IPS DF 19.7 (cell line): ENCODE measurements around the gene RPL29.
"Not testable (repeated sequence)": the region's sequence is repeated elsewhere in the genome, so short reads cannot be mapped to it uniquely, and the experiment has no call there.

ENCODE experiments used
- DNase-seq: peaks from one replicate; pipeline ENCODE4 v3.0.0-alpha.2; 2013; ENCODE audit warnings: low read depth, low spot score

RPL29 gene

GRCh38 chr3:52006017-52006819 is 10.5 kb upstream of the RPL29 start:
- DNase-seq = no peak

DNA sequence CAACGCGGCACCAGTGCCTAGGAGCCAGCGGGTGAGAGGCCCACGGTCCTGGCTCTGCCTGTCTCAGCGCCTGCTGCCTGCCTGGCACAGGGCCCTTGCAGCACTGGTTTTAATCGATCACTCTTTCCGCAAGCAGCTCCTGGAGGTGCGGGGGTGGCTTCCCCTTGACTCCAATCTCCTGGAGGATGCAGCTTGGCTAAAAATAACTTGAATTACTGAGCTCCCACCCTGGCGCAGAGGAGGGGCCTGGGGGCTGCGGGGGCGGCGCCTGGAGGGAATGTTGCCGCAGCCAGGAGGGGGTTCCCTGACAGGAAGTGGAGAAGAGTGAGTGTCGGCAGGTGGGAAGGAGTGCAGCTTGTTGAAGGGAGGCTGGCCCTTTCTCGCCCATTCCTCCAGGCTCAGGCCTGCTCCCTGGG is 9.9 kb upstream of the RPL29 start:
- DNase-seq = no peak

- DNase-seq = no peak
Measured at GRCh38 chr3:52004906-52005395, 9.3 kb upstream of the RPL29 start.

DNA sequence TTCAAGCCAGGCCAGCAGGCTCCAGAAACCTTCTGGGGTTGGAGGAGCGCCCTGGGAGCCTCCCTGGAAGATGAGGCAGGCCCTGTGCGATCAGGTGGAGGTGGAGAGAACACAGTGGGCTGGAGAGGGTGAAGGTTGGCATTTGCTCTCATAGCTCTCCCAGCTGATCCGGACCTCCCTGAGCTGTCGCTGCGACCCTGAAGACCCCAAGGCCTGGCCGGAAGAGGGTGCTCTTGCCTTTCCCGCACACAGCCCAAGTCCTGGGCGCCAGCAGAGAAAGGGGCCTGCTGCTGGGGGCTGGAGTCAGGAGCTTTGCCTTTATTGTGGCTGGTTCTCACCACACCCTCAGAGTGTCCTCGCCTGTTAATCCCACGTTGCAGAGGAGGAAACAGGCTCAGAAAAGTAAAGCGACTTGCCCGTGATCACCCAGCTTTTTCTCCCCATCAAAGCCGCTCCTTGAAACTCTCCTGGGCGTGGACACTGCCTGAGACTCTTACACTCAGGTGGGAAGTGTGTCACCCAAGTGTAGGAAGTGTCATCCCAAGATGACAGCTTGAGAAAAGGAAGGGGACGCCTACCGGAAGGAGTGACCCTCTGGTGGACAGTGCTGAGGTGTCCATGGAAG is 8.6 kb upstream of the RPL29 start:
- no peak for DNase-seq

DNA sequence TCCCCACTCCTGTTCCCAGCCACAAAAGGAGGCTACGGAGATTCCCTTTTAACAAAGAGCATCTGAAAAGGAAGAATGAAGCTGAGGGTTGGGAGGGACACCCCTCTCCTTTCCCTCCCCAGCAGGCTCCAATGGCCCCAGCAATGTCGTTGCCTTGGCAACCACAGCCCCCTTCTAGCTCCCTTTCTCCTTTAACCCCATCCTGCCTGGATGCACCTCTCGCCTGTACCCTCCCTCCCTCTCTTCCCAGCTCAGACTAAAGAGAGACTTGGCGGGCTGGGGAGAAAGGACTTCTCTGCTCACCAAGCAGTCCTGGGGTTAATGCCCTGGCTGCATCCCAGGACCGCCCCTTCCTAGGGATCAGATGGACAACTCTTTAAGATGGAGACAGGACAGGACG is 7.1 kb upstream of the RPL29 start:
- DNase-seq = no peak

DNA sequence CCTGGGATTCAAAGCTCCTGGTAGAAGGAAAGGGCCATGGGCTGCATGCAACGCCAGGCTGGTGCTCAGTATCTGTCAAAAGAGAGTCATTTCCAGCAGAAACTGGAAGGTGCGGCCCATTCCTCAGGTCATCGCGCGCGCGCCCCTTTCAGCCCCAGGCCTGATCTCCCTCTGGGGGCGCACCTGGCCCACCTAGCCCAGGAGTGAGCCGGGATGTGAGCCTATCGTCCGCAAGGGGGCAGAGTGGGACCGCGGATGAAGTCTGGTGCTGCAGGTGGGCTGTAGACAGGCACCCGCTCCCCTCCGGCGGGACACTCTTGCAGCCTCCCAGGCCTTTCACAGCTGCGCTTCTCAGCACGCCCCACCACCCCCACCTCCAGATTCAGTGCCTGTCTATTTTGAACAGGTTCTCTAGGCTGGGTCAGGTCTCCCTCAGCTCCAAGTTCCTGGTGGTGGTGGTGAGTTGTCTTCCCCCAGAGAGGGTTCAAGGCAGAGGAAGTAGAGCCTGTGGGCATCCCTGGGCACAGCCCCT is 5.8 kb upstream of the RPL29 start:
- no peak for DNase-seq

DNA sequence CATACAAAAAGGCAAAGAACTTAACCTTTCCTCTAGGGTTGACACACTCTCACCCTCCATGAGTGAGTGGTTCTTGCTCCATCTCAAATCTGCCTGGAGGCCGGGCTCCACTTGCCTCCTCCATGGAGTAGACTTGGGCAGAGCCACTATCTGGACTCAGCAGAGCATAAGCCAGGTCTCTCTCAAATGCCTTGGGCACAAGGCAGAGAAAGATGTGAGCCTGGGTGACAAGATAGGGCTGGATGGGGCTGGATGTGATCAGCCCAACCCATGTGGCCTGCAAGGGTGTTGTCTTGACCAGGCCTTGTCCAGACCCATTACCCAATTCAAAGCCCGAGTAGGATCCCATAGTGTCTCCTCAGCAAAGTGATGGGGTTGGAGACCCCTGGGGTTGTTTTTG is 4.2 kb upstream of the RPL29 start:
- DNase-seq = no peak

- DNase-seq = no peak
Measured at GRCh38 chr3:51998774-51999173, 3.1 kb upstream of the RPL29 start.

DNA sequence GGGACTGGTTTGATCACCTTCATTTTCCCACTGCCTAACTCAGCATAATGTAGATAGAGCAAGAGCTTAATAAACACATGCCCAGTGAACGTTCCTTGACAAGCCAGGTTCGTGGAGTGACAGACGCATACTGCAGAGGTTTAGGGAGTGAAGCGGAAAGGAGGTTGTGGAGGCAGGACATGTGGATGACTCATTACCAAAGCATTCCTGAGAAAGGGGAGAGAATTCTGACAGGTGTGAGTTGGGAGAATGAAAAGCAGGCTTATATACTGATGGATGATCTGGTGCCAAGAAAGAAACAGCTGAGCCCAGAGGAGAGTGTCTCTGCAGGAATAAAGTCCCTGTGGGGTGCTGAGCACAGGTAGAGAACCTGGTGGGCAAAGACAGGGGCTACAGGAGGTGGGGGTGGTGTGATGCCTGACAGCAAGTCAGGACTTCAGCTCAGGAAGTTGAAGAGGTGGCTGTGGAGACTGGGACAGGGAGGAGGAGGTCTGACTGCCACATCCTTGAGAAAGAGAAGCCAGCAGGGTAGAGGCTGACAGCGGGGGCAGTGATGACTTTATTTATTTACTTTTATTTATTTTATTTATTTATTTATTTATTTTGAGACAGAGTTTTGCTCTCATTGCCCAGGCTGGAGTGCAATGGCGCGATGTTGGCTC is 2.4 kb upstream of the RPL29 start:
- no peak for DNase-seq

DNA sequence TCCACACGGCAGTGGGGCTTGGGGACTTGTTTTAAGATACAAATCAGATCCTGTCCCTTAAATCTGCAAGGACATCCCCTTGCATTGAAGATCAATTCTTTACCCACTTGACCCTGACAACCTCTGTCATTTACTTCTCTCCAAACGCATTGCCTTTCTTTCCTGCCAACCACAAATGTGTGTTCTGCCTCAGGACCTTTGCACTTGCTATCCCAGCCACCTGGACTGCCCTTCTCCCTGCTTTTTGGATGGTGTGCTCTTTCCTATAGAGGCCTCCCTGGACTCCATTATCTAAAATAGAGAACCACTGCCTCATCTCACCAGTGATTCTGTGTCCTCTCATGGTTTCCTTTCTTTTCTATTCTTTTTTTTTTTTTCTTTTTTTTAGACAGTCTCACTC is 1.5 kb upstream of the RPL29 start:
- DNase-seq = no peak

DNA sequence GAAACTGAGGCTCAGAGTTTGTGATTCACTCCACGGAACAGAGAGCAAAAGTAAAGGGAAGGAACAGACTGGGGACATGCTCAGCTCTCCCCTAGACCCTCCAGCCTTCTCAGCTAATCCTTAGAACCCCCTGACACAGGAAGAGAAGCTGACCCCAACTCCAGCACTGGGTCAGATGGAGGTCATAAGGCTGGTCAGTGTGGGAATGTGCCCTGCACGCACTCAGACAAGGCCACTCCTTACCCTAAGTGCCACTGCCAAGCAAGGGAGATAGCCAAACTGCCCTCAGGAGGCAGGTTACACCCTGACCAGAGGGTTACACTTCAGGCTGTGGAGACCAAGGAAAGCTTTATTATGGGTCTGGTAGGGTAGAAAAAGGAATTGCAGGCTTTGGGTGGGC is 1.2 kb downstream of the RPL29 start:
- DNase-seq = no peak

- not testable (repeated sequence) for DNase-seq
Measured at GRCh38 chr3:51993657-51994056, 2.0 kb downstream of the RPL29 start.

- no peak for DNase-seq
Measured at GRCh38 chr3:51992017-51992682, 3.5 kb downstream of the RPL29 start.

GRCh38 chr3:51990501-51990971 is 5.2 kb downstream of the RPL29 start:
- not testable (repeated sequence) for DNase-seq

DNA sequence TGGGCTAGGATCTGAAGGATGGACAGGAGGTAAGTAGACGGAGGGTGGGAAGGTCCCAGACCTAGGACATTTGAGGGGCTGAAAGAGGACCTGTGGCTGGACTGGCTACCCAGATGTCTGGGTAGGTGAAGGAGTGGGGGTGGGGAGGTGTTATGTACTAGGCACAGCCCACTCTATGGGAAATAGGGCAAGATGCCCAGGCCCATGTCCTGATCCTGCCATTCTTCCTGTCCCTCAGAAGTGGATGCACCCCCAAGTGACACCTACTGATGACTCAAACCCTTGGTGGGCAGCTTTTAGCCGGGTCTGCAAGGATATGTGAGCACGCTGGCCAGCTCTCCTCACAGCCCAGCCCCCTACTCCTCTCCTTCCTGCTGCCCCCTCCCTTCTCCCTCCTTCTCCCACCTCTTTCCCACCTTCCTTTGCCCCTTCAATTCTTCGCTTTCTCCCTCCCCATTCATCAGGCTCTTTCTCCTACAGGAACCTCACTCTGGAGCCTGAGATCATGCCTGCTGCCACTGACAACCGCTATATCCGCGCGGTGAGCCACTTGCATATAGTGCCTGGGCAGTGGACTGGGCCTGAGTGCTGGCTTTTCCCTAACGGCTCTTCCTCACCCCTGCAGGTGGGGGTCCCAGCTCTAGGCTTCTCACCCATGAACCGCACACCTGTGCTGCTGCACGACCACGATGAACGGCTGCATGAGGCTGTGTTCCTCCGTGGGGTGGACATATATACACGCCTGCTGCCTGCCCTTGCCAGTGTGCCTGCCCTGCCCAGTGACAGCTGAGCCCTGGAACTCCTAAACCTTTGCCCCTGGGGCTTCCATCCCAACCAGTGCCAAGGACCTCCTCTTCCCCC is 7.2 kb downstream of the RPL29 start:
- no peak for DNase-seq

DNA sequence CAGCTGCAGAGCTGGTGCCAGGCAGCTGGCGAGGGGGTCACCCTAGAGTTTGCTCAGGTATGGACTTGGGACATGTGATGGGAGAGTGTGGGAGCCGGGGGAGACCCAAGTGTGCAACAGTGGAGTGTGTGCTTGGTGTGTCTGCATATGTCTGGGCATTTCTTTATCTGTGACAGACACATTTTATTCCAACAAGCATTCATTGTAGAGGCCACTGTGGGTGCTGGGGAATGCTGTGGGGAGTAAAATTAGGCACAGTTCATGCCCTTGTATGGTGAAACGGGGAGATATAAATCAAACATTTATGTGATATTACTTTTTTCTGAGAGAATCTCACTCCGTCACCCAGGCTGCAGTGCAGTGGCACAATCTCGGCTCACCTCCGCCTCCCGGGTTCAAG is 8.1 kb downstream of the RPL29 start:
- no peak for DNase-seq

- DNase-seq = no peak
Measured at GRCh38 chr3:51986010-51986947, 9.4 kb downstream of the RPL29 start.

- no peak for DNase-seq
Measured at GRCh38 chr3:51985063-51985462, 10.6 kb downstream of the RPL29 start.

GRCh38 chr3:51984269-51984647 is 11.4 kb downstream of the RPL29 start:
- DNase-seq = no peak
